Uterus (tissue), 2 donors: ENCODE results near the gene BSN.
"Not testable (repeated sequence)": the region's sequence is repeated elsewhere in the genome, so short reads cannot be mapped to it uniquely, and the experiment has no call there.

Experiments used
- POLR2A ChIP-seq, 2 donors: fragments of 450-650 bp; IDR thresholded peaks; one replicate each; pipeline ENCODE4 v1.6.1; 2016; ENCODE audit warnings: antibody characterized with exemption in 2 of 2, mild to moderate bottlenecking in 1 of 2, moderate library complexity in 1 of 2
- TF ChIP-seq, protein P1 (sequence below), 4 experiments: fragments of 200-600 bp in 2 of 4; fragments of 450-650 bp in 2 of 4; sonication (generic) in 2 of 4; IDR thresholded peaks; one replicate each; pipeline ENCODE4 v1.5.1; 2016 to 2019; ENCODE audit warnings: antibody characterized with exemption in 4 of 4, mild to moderate bottlenecking in 2 of 4, moderate library complexity in 1 of 4

DNA sequence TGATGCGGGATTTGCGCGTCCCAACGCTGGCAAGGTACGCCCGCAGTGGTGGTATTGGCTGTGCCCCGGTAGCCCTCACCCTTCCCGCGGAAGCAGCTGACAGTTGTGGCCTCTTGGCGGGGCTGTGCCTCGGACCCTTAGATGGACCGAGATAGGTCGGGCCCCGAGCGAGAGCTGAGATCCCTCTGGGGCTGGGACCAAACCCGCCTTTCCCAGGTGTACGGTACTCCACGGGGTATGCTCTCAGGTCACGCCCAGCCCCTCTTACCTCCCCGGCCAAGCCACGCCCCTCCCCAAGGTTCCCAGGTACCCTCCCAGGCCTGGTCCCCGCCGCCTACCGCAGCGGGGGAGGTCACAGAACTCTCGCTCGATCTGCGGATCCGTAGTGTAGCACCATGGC lies 132.1 kb downstream of the BSN start:
- TF ChIP-seq, protein P1, sequence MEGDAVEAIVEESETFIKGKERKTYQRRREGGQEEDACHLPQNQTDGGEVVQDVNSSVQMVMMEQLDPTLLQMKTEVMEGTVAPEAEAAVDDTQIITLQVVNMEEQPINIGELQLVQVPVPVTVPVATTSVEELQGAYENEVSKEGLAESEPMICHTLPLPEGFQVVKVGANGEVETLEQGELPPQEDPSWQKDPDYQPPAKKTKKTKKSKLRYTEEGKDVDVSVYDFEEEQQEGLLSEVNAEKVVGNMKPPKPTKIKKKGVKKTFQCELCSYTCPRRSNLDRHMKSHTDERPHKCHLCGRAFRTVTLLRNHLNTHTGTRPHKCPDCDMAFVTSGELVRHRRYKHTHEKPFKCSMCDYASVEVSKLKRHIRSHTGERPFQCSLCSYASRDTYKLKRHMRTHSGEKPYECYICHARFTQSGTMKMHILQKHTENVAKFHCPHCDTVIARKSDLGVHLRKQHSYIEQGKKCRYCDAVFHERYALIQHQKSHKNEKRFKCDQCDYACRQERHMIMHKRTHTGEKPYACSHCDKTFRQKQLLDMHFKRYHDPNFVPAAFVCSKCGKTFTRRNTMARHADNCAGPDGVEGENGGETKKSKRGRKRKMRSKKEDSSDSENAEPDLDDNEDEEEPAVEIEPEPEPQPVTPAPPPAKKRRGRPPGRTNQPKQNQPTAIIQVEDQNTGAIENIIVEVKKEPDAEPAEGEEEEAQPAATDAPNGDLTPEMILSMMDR (IDR thresholded peaks at IDR 0.05) = not testable (repeated sequence)
- not testable (repeated sequence) for TF ChIP-seq POLR2A (IDR thresholded peaks at IDR 0.05)
